Left ventricle myocardium inferior (tissue), 1 donor: Measurements from ENCODE around the gene CHD9. TPM values are rescaled to one million over a fixed set of nuclear protein-coding genes. Genes with fewer than 3 reads are reported as not detected.

Source experiments
- DNase-seq: peaks from one replicate; pipeline ENCODE4 v3.0.0-alpha.2; 2020
- H3K27ac ChIP-seq: fragments of 200-600 bp; replicated peaks from 2 replicates; pipeline ENCODE4 v1.8.0; 2021
- H3K27me3 ChIP-seq: fragments of 200-600 bp; 2 replicates; pipeline ENCODE4 v1.8.0; 2021; ENCODE audit warnings: low read depth
- H3K36me3 ChIP-seq: fragments of 200-600 bp; 2 replicates; pipeline ENCODE4 v1.8.0; 2021
- H3K4me1 ChIP-seq: fragments of 200-600 bp; 2 replicates; pipeline ENCODE4 v1.8.0; 2021
- H3K4me3 ChIP-seq: fragments of 200-600 bp; 2 replicates; pipeline ENCODE4 v1.8.0; 2021; ENCODE audit warnings: mild to moderate bottlenecking, moderate library complexity
- H3K9me3 ChIP-seq: fragments of 200-600 bp; replicated peaks from 2 replicates; pipeline ENCODE4 v1.8.0; 2021
- intact Hi-C: fragments of 100-400 bp; cut with micrococcal nuclease; formaldehyde crosslinking; loops from one replicate; pipeline ENCODE4 v1.11.0; 2022
- total RNA-seq: library from RNA; stranded (reverse); fragmentation: NEBNext Ultra II Directional; extraction: Animal tissue kit (Norgen Biotek cat#: 25700); gene quantifications from one replicate; pipeline ENCODE4 v1.2.1, GENCODE V29; 2021
- TF ChIP-seq, protein P1 (sequence below): fragments of 200-600 bp; IDR thresholded peaks from 2 replicates; pipeline ENCODE4 v1.8.0; 2021; ENCODE audit warnings: antibody characterized with exemption, mild to moderate bottlenecking, borderline replicate concordance
- donor health status: DM: no; HTN: yes; CAD: no; lungs with severe emphysema.

The CHD9 gene
- total RNA-seq, 1 donor from 2014 or later = 38.9 TPM

DNA sequence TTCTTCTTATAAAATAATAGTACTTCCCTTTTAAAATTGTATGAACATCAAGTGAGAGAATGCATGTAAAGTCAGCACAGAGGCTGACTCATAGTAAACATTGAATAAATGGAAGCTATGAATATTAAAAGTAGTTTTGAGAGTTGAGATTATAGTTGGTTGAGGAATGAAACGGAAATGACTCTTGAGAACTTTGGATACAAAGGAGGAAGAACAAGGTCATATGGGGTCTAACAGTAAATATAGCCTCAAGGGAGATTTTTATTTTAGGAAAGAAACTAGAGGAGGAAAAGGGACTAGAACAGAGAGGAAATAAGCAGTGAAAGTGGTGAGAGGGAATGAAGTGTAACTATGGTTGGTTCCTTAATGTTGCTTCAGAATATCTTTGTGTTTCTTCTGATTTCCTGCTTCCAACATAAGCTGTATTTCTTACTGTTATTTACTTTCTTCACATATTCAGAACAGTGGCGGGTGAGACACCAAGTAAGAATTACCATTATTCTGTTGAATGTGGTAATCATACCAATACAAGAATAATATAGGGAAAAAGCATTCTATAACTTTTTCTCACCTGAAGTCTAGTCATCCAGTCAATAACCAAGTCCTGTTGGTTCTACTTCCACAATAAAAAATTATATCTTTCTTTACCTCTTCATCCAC lies 165.1 kb downstream of the CHD9 start:
- no peak for DNase-seq
- H3K36me3 ChIP-seq = peaks cover 13% of the 10 kb centered on the region
- H3K4me1 ChIP-seq = peaks cover 82% of the 10 kb centered on the region
- no peaks in the 10 kb centered on the region for H3K9me3 ChIP-seq
- H3K27me3 ChIP-seq = no peaks in the 10 kb centered on the region
- H3K4me3 ChIP-seq = peak overlapping the region; percentile 34
- intact Hi-C loops = no loop called here
- H3K27ac ChIP-seq = peak overlapping the region; percentile 79
- TF ChIP-seq, protein P1, sequence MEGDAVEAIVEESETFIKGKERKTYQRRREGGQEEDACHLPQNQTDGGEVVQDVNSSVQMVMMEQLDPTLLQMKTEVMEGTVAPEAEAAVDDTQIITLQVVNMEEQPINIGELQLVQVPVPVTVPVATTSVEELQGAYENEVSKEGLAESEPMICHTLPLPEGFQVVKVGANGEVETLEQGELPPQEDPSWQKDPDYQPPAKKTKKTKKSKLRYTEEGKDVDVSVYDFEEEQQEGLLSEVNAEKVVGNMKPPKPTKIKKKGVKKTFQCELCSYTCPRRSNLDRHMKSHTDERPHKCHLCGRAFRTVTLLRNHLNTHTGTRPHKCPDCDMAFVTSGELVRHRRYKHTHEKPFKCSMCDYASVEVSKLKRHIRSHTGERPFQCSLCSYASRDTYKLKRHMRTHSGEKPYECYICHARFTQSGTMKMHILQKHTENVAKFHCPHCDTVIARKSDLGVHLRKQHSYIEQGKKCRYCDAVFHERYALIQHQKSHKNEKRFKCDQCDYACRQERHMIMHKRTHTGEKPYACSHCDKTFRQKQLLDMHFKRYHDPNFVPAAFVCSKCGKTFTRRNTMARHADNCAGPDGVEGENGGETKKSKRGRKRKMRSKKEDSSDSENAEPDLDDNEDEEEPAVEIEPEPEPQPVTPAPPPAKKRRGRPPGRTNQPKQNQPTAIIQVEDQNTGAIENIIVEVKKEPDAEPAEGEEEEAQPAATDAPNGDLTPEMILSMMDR = no peak

DNA sequence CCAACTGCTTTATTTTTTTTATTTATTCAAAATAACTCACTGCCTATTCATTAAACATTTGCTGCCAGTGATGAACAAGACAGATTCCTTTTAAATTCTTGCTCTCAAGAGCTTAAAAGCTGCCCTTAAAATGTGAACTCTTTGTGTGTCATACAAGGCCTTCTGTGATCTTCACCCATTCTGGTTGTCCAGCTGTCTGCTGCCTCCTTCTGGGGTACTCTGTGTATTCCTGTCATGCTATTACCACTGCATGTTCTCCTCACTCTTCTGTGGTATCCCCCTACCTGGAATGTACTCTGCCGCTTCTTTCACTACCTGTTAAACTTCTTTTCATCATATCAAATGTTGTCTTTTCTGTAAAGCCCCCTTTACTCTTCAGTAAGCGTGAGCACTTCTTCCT lies 165.8 kb downstream of the CHD9 start:
- no peak for DNase-seq
- H3K27ac ChIP-seq = peak overlapping the region; percentile 79
- peaks cover 81% of the 10 kb centered on the region for H3K4me1 ChIP-seq
- H3K4me3 ChIP-seq = peak overlapping the region; percentile 34
- intact Hi-C loops = no loop called here
- no peaks in the 10 kb centered on the region for H3K27me3 ChIP-seq
- peaks cover 13% of the 10 kb centered on the region for H3K36me3 ChIP-seq
- H3K9me3 ChIP-seq = no peaks in the 10 kb centered on the region
- TF ChIP-seq, protein P1 = peak; percentile 49

DNA sequence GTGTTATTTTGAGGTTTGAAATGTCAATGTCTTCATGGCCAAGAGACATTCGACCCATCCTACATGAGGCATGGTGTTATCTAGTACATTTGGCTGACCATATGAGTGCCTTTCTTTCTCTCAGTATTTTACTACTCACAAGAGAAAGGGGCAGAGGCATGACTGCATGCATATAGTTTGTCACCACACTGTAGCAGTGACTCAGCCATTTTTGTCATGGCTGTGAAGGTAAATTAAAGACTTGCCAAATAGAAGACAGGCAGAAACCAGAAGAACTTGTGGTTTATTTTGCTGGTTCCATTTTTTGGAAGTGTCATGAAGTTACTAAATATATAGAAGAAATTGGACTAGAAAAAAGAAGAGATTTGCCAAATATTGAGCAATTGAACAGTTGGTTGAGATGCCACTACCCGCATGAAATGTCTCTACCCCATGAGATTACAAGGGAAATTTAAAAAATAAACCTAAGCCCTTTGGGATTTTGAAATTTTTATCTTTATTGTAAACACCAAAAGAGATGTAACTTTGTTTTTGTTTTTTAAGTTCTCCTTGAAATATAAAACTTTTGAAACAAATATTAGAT lies 170.3 kb downstream of the CHD9 start:
- intact Hi-C loops = no loop called here
- Histone ChIP-seq H3K4me3 (no peak overlapping the region), H3K9me3 (no peaks in the 10 kb centered on the region), H3K27ac (peak overlapping the region; percentile 9), H3K36me3 (peaks cover 55% of the 10 kb centered on the region), H3K4me1 (peaks cover 36% of the 10 kb centered on the region), H3K27me3 (no peaks in the 10 kb centered on the region)
- no peak for DNase-seq
- TF ChIP-seq, protein P1 = no peak

DNA sequence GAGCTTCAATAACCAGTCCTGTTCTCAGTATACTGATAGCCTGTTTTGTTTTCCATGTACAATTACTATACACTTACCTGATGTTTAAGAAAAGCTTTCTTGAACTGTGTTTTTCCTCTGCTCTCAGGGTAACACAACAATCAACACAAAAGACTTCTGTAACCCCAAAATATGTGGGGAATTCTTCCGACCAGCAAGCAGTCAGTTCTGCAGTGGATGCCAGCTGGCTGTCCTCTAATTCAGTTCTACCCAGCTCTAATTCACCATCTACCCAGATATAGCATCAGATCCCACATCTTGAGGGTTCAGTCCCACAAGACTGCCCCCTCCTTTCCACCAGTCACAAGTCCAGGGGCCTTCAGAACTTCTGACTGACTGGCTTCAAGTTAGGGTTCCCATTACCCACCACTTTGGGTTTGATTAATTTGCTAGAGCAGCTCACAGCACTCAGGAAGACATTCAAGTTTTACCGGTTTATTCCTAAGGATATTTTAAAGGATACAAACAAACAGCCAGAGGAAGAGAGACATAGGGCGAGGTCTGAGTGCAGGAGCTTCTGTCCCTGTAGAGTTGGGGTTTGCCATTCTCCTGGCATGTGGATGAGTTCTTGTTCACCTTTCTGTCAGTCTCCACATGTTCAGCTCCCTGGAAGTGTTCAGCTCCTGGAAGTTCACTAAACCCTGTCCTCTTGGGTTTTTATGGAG lies 178.2 kb downstream of the CHD9 start:
- intact Hi-C loops = loop anchor here (10.0 kb wide), 1 partner anchor 52 kb away; no protein-coding TSS in a partner anchor
- Histone ChIP-seq H3K36me3 (peaks cover 100% of the 10 kb centered on the region), H3K27ac (no peak overlapping the region)

DNA sequence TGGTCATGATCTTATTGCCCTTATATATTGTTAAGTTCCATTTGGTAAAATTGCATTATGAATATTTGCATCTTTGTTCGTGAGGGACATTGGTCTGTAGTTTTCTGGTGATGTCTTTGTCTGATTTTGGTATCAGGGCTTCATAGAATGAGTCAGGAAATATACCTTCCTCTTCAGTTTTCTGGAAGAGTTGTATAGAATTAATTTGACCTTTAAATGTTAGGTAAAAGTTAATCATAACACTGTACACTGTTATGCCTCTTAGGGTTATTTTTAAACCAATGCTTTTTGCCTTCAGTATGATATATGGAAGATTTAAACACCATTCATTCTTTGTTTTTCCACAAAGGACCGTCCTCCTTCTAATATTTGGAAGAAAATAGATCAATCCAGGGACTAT lies 180.0 kb downstream of the CHD9 start:
- TF ChIP-seq, protein P1 = no peak
- no peak for DNase-seq
- H3K9me3 ChIP-seq = no peaks in the 10 kb centered on the region
- H3K4me3 ChIP-seq = no peak overlapping the region
- H3K27ac ChIP-seq = no peak overlapping the region
- peaks cover 100% of the 10 kb centered on the region for H3K36me3 ChIP-seq
- no peaks in the 10 kb centered on the region for H3K27me3 ChIP-seq
- H3K4me1 ChIP-seq = no peaks in the 10 kb centered on the region
- intact Hi-C loops = loop anchor here (10.0 kb wide), 1 partner anchor 50 kb away; no protein-coding TSS in a partner anchor

More for the DNA sequence above, 178.2 kb downstream of the CHD9 start:
- Histone ChIP-seq H3K4me3 (no peak overlapping the region), H3K4me1 (no peaks in the 10 kb centered on the region), H3K9me3 (no peaks in the 10 kb centered on the region), H3K27me3 (no peaks in the 10 kb centered on the region)
- TF ChIP-seq, protein P1 = no peak
- DNase-seq = no peak
